Fibroblast of skin of right quadriceps (primary cell): Measurements from ENCODE around the gene MAJIN.

Source experiments
- DNase-seq: peaks from one replicate; pipeline ENCODE4 v3.0.0-alpha.2; 2013

MAJIN gene

DNA sequence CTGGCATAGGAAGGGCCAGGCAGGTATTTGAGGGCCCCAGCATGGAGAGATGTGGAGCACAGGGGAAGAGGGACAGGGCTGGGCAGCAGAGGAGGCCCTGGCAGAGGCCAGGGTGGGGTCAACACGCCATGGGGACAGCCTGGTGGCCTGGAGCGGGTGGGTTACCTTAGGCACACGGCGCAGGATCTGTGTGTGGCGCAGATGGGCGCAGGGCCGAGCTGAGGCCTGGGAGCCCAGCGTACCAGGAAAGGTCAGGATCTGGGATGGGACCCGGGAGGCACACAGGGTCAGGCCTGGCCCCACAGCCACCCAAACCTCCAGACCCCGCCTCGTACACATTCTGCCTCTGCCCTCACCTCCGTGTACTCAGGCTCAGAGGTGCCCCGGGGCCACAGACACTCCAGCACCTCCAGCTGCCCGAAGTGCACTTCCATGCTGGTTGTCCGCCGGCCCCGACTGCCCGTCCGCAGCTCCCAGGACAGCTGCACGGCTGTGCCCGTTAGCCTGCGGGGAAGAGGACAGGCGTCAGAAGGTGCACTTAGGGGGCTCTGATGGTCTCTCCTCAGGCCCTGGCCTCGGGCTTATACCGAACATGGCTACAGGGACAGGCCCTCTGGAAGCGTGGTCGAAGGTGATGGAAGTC is 61.3 kb downstream of the MAJIN start:
- no peak for DNase-seq

DNA sequence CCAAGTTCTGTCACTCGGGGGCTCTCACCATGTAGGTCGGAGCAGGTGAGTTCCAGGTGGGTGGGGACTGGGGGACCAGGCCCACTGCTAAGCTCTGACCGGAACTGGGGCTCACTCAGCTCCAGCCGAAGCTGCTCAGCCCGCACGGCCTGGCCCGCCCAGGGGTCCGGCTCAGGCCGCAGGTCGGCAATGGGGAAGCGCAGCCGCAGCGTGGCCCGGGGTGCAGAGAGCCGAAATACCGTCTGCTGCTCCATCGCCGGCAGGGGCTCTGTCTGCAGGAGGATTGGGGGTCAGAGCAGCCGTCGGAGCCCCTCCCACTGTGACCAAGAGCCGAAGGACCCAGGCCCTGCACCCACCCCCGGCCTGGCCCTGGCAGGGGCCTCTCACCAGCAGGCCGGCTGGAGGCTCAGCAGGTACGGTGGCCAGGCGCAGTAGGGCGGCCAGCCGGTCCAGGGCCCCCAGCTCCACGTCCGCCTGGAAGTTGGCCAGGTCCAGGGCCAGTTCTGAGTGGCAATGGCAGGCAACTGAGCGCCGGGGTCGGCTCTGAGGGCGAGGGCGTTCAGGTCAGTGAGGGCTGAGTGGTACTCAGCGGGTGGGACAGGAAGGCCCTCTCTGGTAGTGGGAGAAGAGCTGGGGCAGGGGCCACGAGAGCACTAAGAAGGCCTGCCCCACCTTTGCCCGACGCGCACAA is 62.1 kb downstream of the MAJIN start:
- no peak for DNase-seq

DNA sequence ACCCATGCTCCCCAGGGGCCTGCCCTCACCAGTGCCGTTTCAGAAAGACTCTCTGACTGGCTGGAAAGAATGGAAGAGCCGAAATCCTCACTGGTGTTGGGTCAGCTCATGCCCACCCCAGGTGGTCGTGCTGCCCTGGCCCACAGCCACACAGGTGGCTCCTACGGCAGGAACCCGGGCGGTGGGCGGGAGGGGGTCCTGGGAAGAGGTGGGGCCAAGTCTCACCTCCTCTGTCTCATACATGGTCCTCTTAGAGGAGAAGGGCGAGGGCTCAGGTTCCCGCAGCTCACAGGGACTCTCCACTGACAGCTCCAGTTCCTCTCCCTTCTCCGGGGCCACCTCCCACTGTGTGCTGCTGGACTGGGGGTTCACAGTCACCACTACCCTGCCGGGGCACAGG is 63.1 kb downstream of the MAJIN start:
- DNase-seq = no peak

DNA sequence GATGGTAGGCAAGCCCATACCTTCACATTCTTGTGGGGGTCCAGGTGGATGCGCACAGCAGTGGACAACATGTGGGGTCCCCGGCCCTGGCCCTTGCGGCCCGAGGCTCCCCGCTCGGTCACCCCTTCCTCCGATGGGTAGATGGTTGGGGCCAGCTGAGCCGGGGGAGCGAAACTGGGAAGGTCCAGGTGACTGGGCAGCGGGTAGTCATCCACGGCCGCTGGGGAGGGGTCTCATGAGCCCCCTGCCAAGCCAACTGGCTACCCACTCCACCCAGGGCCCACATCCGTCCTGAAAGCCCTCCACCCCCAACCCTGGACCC is 65.6 kb downstream of the MAJIN start:
- no peak for DNase-seq

DNA sequence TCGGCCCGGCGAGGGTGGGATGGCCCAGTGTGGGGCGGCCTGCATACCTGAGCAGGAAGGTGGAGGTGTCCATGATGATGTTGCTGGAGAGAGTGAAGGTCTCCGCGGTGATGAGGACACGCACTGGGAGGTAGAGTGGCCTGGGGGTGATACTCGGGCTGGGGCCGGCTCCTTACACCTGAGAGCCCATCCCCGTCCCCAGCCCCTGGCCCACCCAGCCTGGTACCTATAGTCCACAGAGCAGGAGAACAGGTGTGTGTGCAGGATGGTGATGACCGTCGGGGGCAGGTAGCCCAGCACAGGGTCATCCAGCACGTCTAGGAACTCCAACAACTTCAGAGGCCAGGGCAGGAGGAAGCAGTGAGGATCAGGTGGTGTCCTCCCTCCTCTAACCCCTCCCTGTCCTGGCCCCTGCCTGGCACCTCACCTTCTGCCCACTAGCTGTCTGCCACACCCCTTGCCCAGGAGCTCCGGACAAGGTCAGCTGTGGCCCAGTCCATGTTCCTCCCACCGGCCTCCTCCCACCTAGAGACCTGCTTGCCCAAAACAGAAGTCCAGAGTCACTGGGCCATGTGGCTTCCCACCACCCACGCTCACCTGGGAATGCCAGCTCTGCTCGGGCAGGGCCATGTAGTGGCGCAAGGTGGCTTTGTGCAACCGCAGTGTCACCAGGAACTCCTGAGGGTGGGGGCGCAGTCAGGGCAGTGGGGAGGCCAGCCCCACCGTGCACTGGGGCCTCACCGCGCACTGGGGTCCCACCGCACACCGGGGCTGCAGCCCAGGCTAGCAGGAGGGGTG is 66.2 kb downstream of the MAJIN start:
- no peak for DNase-seq

DNA sequence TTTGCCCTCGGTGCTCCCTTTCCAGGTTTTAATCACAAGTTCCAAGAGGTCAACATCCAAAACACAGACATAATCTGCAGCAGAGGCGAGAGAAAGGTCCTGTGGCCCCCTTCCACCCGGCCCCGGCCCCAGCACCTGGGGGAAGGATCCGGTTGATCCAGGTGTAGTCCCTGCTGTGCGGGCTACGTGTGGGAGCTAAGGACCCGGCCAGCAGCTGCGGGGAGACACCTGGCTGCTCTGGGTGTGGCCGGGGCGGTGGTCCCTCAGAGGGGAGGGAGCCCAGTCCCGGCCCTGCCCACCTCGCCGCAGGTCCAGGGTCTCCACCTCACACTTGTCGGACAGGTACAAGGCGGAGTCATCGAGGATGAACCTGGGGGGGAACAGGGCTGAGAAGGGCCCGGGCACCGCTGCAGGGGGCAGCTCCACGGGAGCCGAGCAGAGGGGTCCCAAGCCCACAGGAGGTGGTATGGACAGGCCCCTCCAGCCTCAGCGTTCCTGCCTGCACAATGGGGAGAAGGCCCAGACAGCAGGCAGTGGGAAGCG is 68.5 kb downstream of the MAJIN start:
- no peak for DNase-seq

DNA sequence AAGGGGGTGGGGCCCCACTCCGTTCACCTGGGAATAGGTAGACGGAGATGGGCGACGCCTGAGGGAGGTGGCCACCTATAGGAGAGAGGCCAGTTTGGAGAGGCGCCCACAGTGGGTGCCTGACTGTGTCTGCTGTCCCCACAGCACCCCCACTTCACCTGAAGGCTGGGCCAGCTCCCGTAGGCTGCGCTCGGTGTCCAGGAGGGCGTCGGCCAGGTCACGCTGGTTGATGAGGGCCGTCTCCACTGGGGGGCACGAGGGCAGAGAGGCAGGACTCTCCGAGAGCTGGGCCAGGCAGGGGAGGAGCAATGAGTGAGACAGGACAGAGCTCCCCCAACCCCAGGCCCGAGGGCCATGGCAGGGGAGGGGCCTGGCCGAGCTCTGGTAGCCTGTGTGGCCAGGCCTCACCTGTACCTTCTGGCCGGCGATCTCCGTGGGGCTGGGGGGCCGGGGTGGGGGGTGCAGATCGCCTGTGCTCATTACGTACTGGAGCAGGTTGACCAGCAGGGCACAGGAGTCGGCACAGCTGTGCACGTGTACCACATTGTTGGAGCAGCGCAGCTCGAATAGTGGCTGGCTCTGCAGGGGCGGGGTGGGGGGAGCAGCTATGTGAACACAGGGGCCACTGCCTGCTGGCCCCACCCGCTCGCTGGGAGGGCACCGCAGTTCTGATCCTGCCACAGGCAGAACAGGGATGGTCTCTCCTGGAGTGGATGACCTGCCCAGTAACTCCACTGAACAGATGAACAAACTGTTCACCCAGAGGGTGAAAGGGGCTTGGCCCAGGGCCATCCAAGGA is 69.6 kb downstream of the MAJIN start:
- DNase-seq = no peak

DNA sequence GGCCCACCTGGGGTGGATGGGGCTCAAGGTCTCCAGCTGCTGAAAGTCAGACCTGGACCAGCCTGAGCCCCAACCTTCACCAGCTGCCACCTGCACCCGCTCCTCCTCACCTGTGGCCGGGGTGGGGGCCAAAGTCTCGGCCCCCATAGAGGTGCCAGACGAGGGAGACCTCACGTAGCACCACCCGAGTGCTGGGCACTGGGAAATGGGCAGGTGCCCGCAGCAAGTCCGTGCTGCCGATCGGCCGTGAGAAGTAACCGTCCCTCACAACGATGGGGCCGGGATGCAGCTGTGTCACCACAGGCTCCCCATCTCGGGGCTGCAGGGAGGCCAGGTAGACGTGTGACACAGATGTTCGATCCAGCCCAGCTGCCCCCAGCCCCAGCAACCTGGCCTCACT is 71.1 kb downstream of the MAJIN start:
- DNase-seq = no peak

DNA sequence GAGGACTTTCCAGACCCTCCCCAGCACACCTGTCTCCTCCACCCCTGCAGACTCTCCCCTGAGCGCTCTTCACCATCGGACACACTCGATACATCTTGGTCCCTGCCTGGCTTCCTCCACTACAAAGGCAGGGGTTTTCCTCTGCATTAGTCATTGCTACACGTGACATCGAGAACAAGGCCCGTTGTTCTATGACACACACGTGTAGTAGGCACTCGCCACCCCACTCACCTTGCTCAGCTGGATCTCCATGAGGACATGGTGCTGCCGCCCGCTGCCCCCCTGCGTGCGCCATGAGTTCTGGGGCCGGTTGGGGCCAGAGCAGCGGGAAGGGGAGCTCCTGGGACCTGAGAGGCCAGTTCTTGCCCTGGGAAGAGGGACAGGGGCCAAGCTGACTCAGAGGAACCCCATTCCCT is 71.6 kb downstream of the MAJIN start:
- no peak for DNase-seq

DNA sequence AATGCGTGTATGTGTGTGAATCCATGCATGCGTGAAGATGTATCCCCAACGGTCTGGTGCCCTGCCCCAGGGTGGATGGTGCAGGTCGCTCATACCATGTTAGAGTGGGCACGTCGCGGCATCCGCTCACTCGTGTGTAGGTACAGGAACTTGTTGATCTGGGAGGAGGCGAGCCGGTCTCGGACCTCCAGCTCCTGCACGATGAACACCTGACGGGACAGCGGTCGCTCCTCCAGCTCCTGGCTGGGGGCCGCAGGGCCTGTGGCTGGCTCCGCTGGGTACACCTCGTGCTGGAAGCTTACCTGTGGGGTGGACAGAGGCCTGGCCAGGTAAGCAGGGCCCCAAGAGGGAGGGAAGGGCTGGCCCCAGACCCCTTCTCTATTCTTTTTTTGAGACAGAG is 73.4 kb downstream of the MAJIN start:
- no peak for DNase-seq

DNA sequence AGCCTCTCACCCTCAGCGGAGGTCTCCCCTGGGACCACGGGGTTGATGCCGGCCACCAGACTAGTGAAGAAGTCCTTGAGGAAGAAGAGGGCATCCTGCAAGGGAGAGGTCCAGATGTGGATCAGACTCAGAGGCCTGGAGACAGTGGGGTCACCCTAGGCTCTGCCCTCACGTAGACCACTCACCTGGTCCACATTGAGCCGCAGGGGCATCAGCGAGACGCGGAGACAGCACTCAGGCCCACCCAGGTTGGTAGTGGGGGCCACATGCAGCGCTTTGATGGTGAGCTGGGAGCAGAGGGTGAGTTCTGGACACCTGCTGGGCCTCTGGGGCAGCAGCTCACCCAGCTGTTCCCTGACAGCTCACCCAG is 73.8 kb downstream of the MAJIN start:
- no peak for DNase-seq

DNA sequence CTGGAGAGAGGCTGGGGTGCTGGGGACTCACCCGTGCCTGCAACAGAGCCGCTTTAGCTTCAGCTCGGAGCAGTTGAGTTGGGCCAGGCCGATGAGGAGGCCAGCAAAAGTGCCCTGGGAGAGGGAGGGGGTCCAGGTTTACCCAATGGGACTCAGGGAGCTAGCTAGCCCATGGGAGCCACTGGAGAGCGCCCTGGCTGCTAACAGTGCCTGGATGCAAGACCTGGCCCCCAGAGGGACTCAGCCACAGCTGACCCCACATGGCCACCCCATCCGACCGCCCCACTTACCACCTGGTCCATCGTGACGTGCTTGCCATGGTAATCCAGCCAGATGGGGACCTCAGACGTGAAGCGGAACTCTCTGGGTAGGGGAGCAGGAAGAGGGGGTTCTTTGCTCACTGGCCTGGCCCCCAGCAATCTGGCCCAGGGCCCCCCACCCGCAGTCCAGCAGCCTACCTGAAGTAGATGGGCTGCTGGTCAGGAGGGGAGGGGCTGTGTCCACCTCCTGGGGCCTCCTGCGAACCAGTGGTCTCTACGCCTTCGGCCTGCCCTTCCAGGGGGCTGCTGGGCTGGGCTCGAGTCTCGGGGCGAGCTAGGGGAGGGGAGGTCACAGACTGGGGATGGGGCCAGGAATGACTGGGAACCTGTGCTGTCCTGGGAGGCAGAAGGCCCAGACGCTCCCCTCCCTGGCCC is 74.4 kb downstream of the MAJIN start:
- DNase-seq = no peak

DNA sequence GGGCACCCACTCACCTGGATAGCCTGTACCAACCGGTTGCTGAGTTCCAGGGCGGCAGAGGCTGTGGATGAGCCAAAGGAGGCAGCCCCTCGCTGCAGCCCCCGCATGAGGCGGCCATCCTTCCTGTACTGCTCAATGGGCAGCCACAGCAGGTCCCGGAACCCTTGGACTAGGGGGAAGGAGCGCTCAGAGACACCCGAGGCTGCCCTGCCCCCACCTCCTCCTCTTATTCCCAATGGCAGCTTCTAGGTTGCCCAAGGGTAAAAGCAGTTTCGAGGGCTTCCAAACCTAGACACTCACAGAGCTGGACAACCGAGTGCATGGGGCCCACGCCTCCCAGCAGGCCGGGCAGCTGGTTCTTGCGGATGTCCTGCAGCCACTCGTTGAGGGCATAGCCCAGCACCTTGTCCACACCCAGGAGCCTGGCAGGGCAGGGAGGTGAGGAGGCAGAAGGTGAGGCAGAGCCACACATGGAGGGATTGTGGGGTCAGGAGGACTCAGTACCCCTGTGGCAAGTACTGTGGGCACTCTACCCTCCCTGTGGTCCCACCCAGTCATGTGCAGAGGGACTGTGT is 75.4 kb downstream of the MAJIN start:
- DNase-seq = no peak

DNA sequence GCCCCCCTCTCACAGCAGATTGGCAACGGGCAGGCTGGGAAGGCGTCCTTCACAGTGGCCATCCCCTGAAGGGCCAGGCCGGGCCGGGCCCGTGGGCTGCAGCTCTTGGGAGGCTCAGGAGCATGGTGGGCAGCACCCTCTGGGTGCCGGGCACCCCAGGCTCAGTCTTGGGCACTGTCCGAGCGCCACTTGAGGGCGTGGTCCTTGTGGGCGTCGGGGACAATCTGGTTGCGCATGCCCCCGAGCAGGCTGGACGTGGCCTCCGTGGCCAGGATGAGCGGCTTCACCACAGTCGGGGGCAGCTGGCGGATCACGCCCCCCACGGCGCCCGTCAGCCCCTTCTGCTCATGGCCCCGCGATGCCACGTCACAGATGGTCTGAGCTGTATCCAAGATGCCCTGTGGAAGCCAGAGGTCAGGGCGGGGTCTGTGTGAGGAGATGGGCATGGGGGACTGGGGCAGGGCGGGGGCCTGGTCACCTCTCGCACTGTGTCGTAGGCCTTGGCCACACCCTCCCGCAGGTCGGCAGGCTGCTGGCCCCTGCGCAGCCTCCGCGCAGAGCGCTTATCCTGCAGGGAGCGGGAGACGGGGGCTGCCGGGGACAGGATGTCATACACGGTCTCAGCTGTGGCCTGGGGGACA is 77.0 kb downstream of the MAJIN start:
- no peak for DNase-seq

DNA sequence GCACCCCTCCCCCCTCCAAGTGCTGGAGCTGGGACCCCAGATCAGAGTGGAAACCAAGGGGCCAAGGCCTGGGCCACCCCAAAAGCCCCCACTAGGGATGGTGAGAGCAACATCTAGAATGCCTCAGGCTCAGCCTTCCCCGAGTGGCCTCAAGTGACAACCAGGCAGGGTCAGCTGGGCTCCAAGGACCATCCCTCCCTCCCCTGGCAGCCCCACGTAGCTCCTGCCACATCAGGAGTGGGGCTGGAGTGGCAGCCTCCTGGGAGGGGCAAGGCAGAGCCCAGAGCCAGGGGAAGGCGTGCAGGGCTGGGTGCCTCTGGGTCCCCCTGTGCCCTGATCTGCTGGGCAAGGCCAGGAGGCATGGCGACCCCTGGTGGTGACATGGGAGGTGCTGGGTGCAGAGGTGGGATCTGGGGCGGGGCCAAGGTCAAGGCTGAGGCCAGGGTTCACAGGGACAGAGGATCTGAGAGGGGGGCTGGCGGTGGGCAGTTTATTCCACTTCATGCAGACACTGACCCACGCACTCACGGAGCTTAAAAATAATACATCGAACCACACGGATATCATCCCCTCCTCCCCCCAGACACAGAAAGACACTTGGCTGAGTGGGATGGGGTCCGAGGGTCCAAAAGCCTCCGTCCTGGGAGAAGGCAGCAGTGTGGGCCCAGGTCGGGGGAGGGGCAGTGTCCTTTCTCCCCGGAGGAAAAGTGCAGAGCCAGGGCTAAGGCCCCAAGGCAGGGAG is 77.7 kb downstream of the MAJIN start:
- DNase-seq = peak; percentile 53

DNA sequence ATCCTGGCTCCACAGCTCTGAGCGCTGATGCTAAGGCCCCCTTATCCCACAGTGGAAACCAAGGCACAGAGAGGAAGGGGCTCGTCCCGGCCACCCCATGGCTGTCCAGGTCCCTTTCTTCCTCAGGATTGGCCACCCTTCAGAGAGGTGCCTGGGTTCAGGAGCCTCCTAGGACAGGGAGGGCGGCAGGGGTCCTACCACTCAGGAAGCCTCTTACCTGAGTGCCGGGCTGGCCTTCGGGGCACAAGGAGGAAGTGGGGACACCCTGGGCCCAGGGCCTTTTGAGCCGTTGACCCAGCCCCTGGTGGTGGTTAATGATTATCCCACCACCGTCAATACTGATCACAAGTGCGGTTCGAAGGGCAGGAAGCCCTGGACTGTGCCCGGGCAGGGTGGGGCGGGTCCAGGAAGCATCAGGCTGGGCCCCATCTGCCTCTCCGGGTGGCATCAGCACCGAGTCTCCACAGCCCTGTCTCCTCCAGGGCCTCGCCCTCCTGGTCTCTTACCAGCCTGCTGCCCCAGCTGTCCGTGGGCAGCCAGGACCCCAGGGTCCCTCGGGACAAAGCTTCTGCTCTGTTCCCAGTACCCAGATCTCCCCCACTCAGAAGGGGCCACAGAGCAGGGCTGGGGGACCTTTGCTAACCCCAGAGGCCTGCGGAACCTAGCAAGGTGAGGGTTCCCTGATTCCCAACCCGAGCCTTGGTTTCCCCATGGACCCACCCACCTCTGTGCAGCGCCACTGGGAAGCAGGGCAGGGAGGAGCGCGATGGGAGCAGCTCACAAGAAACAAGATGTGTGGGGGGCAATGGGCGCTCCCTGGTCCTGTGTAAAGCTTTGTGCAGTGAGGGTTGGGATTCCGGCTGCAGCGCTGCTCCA is 78.5 kb downstream of the MAJIN start:
- no peak for DNase-seq

DNA sequence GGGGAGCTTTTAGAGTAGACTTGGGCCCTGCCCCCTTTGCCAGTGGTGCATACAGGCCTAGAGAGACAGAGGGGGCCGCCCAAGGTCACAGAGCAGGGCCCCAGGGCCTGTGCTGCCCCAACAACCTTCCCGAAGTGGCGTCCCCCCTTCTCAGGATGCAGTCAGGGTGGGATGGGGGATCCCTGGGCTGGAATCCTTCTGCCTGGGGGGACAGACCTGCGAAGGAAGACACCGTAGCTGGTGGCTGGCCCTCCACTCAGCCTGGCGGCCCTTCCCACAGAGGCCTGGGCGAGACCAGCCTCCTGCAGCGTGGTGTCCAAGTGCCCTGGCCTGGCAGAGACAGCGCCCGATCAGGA is 79.1 kb downstream of the MAJIN start:
- DNase-seq = no peak

DNA sequence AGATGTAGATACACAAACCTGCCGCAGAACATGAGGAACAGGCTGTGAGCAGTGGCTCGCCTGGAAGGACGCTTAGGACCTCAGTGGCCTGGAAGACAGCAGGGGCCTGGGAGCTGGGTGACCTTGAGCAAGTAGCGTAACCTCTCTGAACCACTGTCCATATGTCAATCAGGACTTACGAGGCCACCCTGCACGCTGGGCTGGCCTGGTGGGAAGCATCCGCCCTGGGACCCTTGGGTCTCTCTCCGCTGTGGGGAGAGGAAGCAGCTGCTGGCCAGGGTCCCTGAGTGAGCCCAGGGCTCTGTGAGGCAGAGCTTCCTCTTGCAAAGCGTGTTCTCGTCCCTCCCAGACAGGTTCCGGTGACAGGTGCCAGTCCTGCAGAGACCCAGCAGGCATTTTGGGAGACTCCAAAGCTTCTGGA is 79.5 kb downstream of the MAJIN start:
- no peak for DNase-seq

DNA sequence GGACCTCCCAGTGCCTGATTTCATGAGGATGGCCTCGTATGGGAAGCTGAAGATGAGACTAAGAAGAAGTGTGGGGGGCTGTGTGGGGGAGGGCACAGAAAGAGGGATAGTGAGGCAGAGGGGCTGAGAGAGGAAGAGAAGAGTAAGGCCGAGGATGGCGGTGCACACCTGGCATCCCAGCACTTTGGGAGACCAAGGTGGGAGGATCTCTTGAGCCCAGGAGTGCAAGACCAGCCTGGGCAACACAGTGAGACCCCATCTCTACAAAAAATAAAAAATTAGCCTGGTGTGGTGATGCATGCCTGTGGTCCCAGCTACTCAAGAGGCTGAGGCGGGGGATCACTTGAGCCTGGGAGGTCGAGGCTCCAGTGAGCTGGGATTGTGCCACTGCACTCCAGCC is 80.0 kb downstream of the MAJIN start:
- DNase-seq = no peak
